Kidney epithelial cell (primary cell): ENCODE measurements around the gene LGR5. TPM values are rescaled to one million over a fixed set of nuclear protein-coding genes. Genes with fewer than 3 reads are reported as not detected.
A peak's percentile ranks its signal among the peaks of the same experiment; 100 is the strongest.
"Not testable (repeated sequence)": the region's sequence is repeated elsewhere in the genome, so short reads cannot be mapped to it uniquely, and the experiment has no call there.

ENCODE experiments used
- DNase-seq: peaks from one replicate; pipeline ENCODE4 v3.0.0-alpha.2; 2010; ENCODE audit warnings: low read depth
- H3K27me3 ChIP-seq: 2 replicates; pipeline ENCODE4 v1.6.0; 2011; ENCODE audit warnings: low read length; ENCODE audit not compliant: control insufficient read depth, insufficient read depth
- H3K36me3 ChIP-seq: 2 replicates; pipeline ENCODE4 v1.5.1; 2011; ENCODE audit warnings: low read length; ENCODE audit not compliant: control insufficient read depth, insufficient read depth
- H3K4me3 ChIP-seq: 2 replicates; pipeline ENCODE4 v1.5.1; 2011; ENCODE audit warnings: low read depth, mild to moderate bottlenecking, control low read depth, low read length
- CTCF ChIP-seq: IDR thresholded peaks from 2 replicates; pipeline ENCODE4 v1.5.1; 2011; ENCODE audit warnings: mild to moderate bottlenecking, moderate library complexity, low read length, control low read depth, inconsistent platforms; ENCODE audit not compliant: insufficient read depth, poor library complexity, severe bottlenecking
- total RNA-seq: library from RNA; depleted of rRNA; stranded (reverse); fragments of >200 nt; gene quantifications from 2 replicates; pipeline ENCODE4 v1.2.3, GENCODE V29; 2015

LGR5 gene
- total RNA-seq, 1 donor from 2014 or later: not detected

GRCh38 chr12:71548893-71549292 is 109.3 kb downstream of the LGR5 start:
- TF ChIP-seq CTCF: no peak

DNA sequence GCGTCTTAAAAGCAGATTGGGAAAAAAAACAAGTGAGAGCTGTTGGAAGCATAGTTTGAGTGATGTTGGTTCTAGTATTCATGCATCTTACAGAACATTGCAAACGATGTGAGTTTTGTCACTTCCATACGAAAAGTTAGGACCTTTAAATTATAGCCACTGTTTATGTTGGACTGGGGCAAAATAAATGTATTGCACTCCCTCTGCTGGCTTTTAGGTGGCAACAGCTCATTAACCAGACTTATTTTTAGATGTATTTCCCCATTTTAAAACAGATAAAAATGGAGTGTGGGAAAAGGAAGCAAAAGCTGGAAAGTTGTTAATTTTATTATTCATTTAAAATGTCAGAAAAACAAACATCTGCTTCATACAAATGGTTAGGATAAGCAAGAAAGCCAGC is 111.9 kb downstream of the LGR5 start:
- no peaks in the 10 kb centered on the region for H3K27me3 ChIP-seq
- no peak overlapping the region for H3K4me3 ChIP-seq
- DNase-seq: peak; percentile 10
- H3K36me3 ChIP-seq: no peaks in the 10 kb centered on the region
- TF ChIP-seq CTCF: peak; percentile 50

More at GRCh38 chr12:71548893-71549292, 109.3 kb downstream of the LGR5 start:
- Histone ChIP-seq H3K4me3 (no peak overlapping the region), H3K27me3 (no peaks in the 10 kb centered on the region), H3K36me3 (no peaks in the 10 kb centered on the region)
- DNase-seq: no peak

DNA sequence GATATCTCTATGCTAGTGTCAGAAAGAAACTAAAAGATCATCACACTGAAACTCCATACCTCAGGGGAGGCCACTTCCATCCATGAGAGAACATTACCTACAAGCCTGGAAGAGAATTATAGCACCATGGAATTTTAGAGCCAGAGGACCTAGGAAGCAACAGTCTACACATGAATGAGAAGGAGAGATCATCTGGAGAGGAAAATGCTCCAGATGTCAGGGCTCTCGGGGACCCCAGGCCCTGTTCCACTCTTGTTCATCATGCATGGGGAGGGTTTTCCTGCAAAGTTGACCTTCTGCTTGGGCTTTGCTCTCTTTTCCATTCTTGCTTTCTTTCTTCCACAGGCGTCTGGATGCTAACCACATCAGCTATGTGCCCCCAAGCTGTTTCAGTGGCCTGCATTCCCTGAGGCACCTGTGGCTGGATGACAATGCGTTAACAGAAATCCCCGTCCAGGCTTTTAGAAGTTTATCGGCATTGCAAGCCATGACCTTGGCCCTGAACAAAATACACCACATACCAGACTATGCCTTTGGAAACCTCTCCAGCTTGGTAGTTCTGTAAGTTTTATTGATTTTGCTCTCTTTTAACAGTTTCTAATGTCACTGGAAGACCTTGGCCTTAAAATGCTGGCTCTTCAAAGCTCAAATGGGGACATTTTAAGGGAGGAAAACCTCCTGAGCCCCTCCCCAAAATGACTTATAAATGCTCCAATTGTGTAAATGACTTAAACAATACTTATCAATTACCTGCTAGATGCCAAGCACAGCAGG is 113.3 kb downstream of the LGR5 start:
- no peak for TF ChIP-seq CTCF
- H3K4me3 ChIP-seq: no peak overlapping the region
- no peaks in the 10 kb centered on the region for H3K27me3 ChIP-seq
- no peak for DNase-seq
- no peaks in the 10 kb centered on the region for H3K36me3 ChIP-seq

GRCh38 chr12:71555191-71555590 is 115.6 kb downstream of the LGR5 start:
- Histone ChIP-seq H3K27me3 (no peaks in the 10 kb centered on the region), H3K4me3 (no peak overlapping the region), H3K36me3 (no peaks in the 10 kb centered on the region)
- no peak for DNase-seq
- TF ChIP-seq CTCF: no peak

DNA sequence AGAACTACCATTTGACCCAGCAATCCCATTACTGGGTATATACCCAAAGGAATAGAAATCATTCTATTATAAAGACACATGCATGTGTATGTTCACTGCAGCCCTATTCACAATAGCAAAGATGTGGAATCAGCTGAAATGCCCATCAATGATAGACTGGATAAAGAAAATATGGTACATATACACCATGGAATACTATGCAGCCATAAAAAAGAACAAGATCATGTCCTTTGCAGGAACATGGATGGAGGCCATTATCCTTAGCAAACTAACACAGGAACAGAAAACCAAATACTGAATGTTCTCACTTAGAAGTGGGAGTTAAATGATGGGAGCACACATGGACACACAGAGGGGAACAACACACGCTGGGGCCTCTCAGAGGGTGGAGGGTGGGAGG is 116.2 kb downstream of the LGR5 start:
- not testable (repeated sequence) for H3K27me3 ChIP-seq, H3K4me3 ChIP-seq, H3K36me3 ChIP-seq, DNase-seq

DNA sequence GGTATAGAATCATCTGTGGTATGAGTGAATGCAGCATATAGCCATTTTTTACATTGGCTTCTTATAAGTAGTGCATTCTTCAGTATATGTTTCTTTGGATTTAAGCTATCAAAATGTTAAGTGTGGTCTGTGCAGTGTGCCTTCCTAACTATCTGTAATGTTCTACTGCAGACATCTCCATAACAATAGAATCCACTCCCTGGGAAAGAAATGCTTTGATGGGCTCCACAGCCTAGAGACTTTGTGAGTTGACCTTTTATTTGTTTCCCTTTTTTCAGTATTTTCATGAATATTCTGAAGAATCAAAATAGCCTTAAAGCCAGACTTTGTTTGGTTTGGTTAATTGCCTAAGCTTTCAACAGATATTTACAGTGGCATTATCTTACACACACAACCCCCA is 116.8 kb downstream of the LGR5 start:
- no peak for TF ChIP-seq CTCF
- DNase-seq: no peak
- Histone ChIP-seq H3K36me3 (no peaks in the 10 kb centered on the region), H3K4me3 (no peak overlapping the region), H3K27me3 (no peaks in the 10 kb centered on the region)
